Measurements from ENCODE around the gene IRGM.
"Not testable (repeated sequence)": the region's sequence is repeated elsewhere in the genome, so short reads cannot be mapped to it uniquely, and the experiment has no call there.

IRGM gene, protein sequence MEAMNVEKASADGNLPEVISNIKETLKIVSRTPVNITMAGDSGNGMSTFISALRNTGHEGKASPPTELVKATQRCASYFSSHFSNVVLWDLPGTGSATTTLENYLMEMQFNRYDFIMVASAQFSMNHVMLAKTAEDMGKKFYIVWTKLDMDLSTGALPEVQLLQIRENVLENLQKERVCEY

DNA sequence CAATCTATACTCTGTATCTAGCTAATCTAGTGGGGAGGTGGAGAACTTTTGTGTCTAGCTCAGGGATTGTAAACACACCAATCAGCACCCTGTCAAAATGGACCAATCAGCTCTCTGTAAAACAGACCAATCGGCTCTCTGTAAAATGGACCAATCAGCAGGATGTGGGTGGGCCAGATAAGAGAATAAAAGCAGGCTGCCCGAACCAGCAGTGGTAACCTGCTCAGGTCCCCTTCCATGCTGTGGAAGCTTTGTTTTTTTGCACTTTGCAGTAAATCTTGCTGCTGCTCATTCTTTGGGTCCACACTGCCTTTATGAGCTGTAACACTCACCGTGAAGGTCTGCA, at the start of gene IRGM:
Gene IRGM (plus strand): TSS at position 214 of the 346 bp plus-strand sequence. CDS start 1,603 bp downstream, outside the sequence.
- DNase-seq, result not testable (repeated sequence)

DNA sequence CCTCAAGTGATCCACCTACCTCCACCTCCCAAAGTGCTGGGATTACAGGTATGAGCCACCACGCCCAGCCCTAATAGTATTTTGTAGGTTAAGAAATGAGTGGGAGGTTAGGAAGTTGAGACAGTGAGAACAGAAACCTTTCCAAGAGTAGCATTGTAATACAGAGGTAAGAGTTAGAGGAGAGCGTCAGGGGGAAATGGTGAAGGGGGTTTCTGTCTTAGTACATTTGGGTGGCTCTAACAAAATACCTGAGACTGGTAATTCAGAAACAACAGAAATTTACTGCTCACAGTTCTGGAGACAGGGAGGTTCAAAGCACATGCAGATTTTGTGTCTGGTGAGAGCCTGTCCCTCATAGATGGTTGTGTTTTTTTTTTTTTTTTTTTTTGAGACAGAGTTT, 48.9 kb upstream of the IRGM start:
- DNase-seq, result no peak

DNA sequence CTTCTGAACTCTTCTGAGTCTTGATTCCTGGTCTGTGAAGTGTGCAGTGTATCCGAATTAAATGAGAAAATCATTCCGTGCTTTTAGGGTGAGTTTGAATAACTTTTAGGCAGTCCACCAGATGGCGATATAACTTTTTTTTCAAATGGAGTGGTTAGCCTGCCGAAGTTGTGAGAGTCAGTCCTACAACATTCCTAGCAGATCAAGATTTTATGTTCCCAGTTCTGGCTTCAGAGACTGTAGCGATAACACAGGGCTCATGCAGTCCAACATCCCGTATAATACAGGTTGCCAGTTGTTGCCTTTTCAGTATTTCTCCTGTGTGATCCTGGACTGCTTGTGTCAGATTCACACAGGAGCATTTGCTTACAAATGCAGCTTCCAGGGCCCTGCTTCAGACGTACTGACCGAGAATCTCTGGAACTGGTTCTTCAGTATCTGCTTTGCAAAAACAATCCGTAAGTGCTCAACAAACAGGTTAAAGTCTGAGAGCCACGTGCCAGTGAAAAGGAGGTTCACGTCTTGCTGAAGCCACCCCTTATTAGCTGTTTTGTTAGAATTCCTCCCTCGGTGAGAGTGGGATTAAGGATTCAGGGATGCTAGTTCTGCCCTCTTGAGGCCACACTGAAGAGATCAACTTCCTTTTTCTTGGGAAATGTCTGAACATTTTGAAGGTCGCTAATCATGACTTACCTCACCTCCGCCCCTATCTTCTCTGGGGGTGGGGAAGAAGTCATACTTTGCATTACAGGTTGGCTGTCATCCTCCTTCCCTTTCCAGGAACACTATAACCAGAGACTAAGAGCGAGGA, 45.0 kb upstream of the IRGM start:
- DNase-seq, result peak; percentile 1

DNA sequence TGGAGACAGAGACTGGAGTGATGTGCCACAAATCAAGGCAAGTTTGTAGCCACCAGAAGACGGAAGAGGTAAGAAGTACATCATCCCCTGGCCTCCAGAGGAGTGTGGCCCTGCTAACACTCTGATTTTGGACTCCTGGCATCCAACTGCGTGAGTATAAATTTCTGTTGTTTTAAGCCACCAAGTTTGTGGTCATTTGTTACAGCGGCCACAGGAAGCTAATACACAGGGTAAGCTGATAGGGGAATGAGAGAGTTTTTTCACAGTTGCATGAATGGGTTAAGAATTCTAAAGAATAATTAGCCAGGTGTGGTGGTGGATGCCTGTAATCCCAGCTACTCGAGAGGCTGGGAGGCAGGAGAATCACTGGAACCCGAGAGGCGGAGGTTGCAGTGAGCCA, 41.9 kb upstream of the IRGM start:
- no peak for DNase-seq

DNA sequence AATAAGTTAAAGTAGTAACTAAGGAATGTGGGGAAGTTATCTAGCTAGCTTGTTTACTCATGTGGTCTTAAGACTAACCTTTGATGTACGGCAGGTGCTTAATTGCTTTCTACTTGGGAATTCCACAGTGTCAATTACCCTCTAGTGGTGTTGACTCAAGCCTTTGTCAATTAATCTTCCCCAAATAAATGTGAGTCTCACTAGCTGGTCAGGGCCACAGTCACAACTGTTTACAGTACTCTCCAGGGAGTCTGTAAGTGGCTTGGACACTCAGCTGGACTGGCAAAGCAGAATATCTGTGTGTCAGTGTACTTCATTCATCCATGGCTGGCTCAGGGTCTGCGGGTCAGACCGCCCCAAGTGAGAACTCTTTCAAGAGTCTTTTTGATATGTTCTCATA, 37.0 kb upstream of the IRGM start:
- no peak for DNase-seq

DNA sequence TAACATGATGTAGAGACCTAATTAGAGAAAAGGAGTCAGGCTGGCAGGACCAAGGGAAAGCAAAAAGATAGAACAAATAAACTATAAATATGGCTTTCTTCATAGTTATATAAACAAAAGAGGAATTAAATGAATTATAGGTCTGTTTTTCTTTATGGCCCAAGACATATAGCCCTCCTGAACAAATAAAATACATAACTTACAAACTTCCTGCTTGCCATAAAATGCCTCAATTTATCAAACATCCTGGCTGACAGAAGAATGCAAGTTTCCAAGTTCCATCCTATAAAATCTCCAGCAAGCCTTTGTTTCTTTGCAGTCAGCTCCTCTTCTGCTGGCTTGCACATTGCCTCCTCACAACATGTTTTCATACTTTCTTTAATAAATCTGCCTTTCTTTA, 31.3 kb upstream of the IRGM start:
- DNase-seq, result no peak

DNA sequence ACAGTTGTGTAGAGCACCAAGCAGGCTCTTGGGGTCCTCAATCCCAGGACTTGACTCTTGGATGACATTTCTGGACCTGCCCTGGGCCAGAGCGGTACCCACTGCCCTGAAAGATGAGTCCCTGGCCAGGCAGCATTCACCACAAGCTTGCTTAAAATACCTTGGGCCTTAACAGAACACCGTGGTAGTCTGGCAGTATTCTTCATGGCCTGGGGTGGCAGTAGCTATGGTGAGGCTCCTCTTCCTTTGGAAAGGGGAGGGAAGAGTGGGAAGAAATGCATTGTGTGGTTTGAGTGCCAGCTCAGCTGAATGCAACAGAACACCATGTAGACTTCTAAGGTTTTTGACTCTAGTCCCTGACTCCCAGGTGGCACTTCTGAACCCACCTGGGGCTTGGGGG, 29.4 kb upstream of the IRGM start:
- DNase-seq, result no peak

DNA sequence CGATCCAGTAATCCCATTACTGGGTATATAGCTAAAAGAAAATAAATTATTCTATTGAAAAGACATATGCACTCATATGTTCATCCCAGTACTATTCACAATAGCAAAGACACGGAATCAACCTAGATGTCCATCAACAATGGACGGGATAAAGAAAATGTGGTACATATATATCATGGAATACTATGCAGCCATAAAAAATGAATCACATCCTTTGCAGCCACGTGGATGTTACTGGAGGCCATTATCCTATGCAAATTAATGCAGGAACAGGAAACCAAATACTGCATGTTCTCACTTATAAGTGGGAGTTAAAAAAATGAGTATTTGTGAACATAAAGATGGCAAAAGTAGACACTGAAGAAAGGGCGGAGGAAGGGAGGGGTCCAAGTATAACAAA, 16.6 kb upstream of the IRGM start:
- DNase-seq, result no peak

DNA sequence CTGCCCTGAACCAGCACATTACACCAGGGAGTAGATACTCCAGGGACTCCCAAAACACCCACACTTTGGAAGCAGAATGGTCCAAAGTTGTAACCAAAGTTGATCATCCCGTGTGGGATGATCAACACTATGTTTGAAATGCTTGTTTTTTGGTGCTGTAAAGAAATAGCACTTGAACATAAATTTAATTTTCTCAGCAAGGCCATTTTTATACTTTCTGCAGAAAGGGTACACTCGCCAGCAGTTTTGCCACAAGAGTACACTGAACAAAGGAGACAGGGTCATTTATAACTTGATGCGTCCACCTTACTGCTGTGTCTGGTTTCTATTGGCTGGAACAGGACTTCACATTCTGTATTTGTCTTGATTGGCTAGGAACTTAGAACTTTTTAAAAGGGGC, 14.5 kb upstream of the IRGM start:
- not testable (repeated sequence) for DNase-seq

DNA sequence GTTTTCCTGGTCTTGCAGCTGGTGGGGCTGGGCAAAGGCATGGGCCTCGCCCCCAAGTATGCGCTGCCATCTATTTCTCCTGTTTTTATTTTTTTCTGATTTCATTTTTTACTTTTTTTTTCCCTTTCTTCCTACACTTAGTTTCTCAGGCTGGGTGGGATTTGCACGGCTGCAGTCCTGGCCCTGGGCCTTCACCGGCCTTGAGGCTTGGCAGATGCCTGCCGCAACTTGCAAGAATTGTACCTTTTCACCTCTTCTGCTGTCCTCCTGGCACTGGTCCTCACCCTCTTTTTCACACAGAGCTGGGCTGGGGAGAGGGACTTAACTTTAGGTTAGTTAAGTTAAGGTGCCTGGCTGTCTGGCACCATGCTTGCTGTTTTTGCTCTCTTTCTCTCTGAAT, 10.3 kb upstream of the IRGM start:
- no peak for DNase-seq

DNA sequence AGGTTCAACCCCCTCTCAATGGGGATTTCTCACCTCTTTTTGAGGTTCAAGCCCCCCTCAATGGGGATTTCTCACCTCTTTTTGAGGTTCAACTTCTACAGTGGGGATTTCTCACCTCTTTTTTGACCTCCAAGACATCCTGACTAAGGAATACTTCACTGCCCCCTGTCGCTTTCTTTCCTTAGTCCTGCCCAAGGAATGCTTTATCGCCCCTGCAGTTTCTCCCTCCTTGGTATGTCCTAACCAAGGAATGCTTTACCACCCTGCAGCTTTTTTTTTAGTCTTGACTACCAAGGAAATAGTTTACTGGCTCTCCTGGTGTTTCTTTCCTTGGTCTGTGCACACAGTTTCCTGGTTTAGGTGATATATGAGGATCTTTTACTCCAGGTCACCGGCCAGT, 9.6 kb upstream of the IRGM start:
- DNase-seq, result no peak

DNA sequence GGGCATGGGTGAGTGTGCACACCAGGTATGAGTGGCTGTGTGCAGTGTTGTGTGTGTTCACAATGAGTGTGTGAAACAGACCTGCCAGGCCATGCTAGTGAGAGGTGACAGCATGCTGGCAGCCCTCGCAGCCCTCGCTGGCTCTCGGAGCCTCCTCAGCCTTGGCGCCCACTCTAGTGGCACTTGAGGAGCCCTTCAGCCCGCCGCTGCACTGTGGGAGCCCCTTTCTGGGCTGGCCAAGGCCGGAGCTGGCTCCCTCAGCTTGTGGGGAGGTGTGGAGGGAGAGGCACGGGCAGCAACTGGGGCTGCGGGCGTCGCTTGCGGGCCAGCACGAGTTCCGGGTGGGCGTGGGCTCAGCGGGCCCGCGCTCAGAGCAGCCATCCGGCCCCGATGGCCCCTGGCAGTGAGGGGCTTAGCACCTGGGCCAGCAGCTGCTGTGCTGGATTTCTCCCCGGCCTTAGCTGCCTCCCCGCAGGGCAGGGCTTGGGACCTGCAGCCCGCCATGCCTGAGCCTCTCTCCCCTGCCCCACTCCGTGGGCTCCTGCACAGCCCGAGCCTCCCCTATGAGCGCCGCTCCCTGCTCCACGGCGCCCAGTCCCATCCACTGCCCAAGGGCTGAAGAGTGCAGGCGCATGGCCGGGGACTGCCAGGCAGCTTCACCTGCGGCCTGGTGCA, 999 bp upstream of the IRGM start:
- not testable (repeated sequence) for DNase-seq

DNA sequence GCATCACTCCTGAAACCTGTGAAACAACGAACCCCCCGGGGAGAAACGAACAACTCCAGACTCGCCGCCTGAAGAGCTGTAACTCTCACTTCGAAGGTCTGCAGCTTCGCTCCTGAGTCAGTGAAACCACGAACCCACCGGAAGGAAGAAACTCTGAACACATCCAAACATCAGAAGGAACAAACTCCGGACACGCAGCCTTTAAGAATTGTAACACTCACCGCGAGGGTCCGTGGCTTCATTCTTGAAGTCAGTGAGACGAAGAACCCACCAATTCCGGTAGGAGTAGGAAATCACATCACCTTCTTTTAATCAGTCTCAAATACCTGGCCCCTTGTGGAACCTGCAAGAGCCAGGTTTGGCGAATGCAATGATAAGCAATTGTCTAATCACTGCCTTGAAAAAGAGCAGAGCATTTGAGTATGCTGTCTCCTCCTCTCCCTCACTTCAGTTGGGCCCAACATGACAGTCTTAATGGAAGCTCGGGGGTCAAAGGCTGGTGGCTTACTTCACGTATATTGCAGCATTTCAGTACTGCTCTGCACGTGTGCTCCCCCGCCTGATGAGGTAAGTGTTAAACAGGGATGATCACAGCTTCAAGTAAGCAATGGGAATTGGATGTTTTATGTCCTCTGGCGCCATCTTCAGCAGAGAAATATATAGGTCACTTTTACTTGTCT, 473 bp downstream of the IRGM start:
- DNase-seq, result peak; percentile 18

DNA sequence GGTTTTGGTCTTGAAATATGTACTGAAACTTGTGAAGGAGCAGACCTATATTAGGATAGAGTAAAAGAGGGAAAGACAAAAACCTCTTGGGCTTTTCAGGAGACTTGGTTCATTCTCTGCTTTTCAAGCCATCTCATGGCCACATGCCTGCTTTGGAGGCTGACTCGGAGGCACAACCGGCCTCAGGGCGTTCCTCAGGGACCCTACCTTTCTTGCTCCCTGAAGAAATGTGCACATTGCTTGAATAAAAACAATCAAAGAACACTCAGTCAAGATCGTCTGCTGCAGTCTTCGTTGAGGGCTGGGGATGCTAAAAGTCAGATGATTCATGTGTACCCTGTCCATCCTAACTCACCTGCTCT, 994 bp downstream of the IRGM start:
- DNase-seq, result no peak

DNA sequence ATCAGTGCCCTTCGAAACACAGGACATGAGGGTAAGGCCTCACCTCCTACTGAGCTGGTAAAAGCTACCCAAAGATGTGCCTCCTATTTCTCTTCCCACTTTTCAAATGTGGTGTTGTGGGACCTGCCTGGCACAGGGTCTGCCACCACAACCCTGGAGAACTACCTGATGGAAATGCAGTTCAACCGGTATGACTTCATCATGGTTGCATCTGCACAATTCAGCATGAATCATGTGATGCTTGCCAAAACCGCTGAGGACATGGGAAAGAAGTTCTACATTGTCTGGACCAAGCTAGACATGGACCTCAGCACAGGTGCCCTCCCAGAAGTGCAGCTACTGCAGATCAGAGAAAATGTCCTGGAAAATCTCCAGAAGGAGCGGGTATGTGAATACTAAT, 1.9 kb downstream of the IRGM start:
- no peak for DNase-seq

DNA sequence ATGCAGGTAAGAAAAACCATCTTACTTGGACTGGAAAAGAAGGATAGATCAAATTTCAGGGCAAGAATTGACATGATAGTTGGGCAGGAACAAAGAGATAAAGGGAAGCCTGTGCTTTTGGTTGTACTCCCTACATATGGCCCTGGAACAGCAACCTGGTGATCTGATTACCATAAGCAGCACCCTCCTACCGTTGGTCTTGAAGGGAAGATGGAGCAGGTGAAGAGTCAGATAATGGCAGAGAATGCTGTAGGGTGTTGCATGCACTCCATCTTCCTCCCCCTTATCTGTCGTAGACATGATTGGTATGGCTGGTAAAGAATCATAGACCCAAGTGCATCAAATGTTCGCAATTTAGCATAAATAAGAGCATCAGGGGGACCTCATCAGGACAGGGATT, 4.7 kb downstream of the IRGM start:
- DNase-seq, result no peak

DNA sequence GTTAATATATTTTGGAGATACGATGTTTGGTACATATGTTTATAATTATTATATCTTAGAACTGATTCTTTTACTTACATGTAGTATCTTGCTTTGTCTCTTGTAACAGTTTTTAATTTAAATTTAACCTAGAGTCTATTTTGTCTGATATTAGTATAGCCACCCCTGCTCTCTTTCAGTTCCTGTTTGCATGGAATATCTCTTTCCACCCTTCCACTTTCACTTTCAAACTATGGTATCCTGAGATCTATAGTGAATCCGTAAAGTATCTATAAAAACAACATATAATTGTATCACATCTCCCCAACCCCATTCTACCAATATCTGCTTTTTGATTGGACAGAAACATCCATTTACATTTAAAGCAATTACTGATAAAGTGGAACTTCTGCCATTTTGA, 7.2 kb downstream of the IRGM start:
- DNase-seq, result no peak

DNA sequence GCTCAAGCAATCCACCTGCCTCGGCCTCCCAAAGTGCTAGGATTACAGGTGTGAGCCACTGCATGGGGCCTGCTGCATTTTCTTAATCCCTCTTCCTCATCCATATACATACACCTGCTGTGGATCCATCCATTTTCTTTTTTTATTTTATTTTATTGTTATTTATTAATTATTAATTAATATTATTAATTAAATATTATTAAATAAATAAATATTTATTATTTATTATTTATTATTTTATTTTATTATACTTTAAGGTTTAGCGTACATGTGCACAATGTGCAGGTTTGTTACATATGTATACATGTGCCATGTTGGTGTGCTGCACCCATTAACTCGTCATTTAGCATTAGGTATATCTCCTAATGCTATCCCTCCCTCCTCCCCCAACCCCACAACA, 10.4 kb downstream of the IRGM start:
- not testable (repeated sequence) for DNase-seq

DNA sequence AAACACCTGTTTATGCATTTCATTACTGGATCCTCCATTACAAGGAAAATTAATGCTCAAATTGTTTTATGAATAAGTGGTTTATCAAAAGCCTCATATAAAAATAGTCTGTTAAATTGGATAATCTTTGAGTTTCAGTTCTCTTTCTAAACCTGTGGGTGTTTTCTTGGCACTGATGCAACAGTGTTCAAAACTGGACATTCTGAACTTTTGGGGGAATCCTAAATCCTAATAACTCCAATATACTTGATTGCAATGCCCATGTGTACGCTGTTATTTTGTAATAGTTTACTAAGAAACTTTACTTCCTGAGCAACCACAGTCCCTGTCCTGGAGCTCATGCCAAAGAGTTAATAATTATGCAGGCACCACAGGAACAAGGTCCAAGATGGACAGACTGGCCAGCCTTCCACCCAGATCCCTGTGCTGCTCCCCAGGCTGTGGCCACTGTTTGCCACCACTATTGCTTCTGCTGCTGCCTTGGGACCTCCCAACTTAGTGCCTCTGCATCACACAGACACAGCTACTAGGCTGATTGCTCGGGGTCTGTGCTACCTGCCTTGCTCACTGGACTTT, 14.0 kb downstream of the IRGM start:
- no peak for DNase-seq

DNA sequence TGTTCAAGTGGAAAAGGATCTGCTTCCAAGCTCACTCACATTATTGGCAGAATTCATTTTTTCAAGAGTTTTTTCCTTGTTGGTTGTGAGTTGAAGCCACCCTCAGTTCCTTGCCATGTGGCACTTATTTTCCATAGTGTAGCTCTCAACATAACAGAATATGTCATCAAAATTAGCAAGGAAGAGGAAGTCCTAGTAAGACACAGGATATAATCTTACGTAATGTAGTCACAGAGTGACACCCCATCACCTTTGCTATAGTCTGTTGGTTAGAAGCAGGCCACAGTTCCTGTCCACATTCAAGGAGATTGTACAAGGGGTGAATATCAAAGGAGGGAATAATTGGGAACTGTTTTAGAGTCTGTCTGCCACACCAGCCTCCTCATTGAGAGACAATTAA, 15.7 kb downstream of the IRGM start:
- DNase-seq, result no peak

DNA sequence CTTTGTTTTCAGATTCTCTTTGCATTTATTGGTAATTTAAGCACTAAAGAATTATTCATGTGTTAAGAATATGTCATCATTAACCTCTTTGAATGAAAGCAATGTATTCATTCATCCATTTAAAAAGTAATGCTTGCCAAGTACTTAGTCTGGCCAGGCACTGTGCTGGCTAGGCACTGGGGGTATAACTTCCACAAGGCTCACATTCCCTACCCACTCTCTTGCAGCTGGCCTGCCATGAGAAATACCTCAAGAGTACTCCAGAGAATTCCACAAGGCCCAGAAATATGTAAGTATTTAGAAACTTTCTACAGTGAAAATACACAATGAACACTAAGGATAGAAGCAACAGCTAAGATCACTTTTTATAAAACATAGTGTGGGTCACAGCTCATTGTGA, 33.0 kb downstream of the IRGM start:
- DNase-seq, result no peak

DNA sequence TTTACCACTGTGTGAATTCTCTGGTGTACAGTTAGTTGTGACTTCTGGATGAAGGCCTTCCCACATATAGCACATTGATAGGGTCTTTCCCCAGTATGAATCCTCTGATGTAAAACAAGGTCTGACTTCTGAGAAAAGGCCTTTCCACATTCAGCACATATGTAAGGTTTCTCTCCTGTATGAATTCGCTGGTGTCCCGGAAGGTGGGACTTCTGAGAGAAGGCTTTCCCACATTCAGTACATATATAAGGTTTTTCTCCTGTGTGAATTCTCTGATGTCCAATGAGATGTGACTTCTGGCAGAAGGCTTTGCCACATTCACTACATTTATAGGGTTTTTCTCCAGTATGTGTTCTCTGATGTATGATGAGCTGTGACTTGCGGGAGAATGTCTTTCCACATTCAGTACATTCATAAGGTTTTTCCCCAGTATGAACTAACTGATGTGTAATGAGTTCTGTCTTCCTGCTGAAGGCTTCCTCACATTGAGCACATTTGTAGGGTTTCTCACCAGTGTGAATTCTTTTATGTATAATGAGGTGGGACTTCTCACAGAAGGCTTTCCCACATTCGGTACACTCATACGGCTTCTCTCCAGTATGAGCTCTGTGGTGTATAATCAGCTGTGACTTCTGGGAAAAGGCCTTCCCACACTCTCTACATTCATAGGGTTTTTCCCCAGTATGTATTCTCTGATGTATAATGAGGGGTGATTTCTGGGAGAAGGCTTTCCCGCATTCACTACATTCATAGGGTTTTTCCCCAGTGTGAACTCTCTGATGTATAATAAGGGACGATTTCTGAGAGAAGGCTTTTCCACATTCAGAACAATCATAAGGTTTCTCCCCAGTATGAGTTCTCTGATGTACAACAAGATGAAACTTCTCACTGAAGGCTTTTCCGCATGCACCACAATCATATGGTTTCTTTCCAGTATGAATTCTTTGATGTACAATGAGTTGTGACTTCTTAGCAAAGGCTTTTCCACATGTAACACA, 49.4 kb downstream of the IRGM start:
- DNase-seq, result no peak
